ENCODE data around the gene BTAF1. TPM values are rescaled to one million over a fixed set of nuclear protein-coding genes. Genes with fewer than 3 reads are reported as not detected.
"Not testable (repeated sequence)": the region's sequence is repeated elsewhere in the genome, so short reads cannot be mapped to it uniquely, and the experiment has no call there.

Gene BTAF1
- polyA plus RNA-seq, 2 donors: 12.9 to 13.2 TPM

DNA sequence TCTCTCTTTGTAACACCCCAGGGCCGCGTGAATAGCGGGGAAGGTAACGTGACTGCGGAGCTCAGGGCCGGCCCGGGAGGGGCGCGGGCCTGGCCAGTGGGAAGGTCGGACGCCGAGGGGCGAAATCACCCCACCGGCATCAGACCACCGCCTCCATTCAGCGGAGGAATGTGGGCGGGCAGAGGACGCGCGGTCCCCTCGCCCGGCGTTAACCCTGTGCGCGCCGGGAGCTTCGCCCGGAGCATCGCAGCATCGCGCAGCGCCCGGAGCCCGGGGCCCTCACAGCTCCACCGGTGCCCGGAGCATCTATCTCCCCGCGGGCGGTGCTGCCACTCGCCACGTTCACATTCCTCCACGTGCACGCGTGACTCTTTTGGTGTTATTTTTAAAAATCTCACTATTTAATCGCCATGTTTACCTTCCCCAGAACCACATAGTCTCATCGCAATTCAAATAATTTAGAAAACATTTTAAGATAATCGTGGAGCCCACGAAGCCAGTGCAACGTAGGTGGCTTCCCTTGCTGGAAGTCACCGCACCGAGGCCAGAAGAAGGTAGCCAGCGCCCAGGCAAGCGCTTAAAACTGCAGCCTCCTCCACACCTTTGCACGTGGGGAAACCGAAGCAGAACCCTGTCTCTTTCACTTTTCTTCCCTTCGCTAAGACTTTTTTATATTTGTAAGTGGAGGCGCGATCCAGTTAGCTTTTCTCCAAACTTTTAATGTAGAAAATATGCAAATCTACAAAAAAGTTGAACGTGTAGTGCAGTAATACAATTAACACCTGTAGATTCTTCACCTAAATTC lies 36.1 kb upstream of the BTAF1 start:
- peaks cover 0 to 4% of the 10 kb centered on the region in 2 donors for H3K4me1 ChIP-seq (ENCODE audit: control insufficient read depth in 2 of 2, insufficient read depth in 2 of 2, low read length in 1 of 2)
- peak overlapping the region; percentile 50 to 55 for H3K4me3 ChIP-seq (ENCODE audit: low read depth in 1 of 2, low read length in 2 of 2)
- no peak overlapping the region for H3K27ac ChIP-seq (ENCODE audit: low read depth in 2 of 2, low read length in 1 of 2)
- H3K9me3 ChIP-seq (ENCODE audit: control insufficient read depth in 2 of 2, insufficient read depth in 1 of 2, low read depth in 1 of 2, low read length in 1 of 2): no peaks in the 10 kb centered on the region
- H3K27me3 ChIP-seq (ENCODE audit: control insufficient read depth in 1 of 2, insufficient read depth in 2 of 2, low read length in 2 of 2): no peaks in the 10 kb centered on the region
- H3K36me3 ChIP-seq (ENCODE audit: control insufficient read depth in 2 of 2, insufficient read depth in 2 of 2, low read length in 1 of 2): no peaks in the 10 kb centered on the region
- 1% methylated on average over 57 to 59 of the region's 59 CpGs for WGBS, 2 donors

DNA sequence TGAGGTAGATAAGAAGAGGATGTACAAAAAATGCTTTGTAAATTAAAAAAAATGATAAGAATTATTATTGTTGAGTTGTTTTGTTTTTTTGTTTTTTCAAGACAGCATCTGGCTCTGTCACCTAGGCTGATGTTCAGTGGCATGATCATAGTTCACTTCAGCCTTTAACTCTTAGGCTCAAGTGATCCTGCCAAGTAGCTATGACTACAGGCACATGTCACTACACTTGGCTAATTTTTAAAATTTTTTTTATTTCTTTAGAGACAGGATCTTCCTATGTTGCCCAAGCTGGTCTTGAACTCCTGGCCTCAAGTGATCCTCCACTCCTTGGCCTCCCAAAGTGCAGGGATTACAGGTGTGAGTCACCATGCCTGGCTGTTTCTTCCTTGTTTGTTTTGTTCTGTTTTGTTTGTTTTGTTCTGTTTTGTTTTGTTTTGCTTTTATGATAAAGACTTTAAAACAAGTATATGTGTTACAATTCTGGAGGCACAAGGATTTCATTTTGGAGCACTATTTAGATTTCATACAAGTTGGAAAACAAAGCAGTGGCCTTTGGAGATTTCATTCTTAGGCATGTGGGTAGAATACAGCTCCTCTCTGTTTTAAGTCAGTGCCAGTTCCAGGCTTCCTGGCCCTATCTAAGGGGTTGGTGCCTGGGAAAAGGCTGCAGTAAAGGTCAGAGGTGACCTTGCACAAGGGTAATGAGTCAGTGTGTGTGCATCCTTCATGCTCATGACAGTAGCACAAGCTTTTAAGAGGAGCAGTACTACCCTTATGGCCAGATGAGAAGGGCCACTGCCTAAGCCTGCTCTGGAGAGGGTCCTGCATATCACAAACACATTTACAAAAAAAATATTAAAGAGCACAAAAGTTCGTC lies 32.2 kb upstream of the BTAF1 start:
- Histone ChIP-seq H3K27ac (ENCODE audit: low read depth in 2 of 2, low read length in 1 of 2) (no peak overlapping the region), H3K36me3 (ENCODE audit: control insufficient read depth in 2 of 2, insufficient read depth in 2 of 2, low read length in 1 of 2) (no peaks in the 10 kb centered on the region), H3K9me3 (ENCODE audit: control insufficient read depth in 2 of 2, insufficient read depth in 1 of 2, low read depth in 1 of 2, low read length in 1 of 2) (no peaks in the 10 kb centered on the region), H3K4me1 (ENCODE audit: control insufficient read depth in 2 of 2, insufficient read depth in 2 of 2, low read length in 1 of 2) (peaks cover 0 to 4% of the 10 kb centered on the region in 2 donors), H3K4me3 (ENCODE audit: low read depth in 1 of 2, low read length in 2 of 2) (no peak overlapping the region), H3K27me3 (ENCODE audit: control insufficient read depth in 1 of 2, insufficient read depth in 2 of 2, low read length in 2 of 2) (no peaks in the 10 kb centered on the region)
- WGBS, 2 donors: 84 to 87% methylated on average over 1 of the region's 1 CpG

DNA sequence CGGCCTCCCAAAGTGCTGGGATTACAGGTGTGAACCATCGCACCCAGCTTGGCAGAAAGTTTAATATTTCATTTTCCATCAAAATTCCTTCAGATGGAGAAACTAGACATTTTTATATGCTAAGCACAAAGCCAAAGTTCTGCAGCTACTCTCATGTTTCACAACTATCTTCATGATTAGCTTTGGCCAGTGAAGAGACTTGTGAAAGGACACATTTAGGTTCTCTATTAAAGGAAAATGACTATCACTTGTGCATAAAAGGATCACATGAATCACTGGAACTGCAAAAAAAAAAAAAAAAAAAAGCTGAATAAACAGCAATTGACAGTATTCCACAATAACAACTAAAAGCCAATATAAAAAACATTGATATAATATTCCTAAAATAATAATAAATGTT lies 30.5 kb upstream of the BTAF1 start:
- no peak overlapping the region for H3K4me3 ChIP-seq (ENCODE audit: low read depth in 1 of 2, low read length in 2 of 2)
- H3K27me3 ChIP-seq (ENCODE audit: control insufficient read depth in 1 of 2, insufficient read depth in 2 of 2, low read length in 2 of 2): no peaks in the 10 kb centered on the region

DNA sequence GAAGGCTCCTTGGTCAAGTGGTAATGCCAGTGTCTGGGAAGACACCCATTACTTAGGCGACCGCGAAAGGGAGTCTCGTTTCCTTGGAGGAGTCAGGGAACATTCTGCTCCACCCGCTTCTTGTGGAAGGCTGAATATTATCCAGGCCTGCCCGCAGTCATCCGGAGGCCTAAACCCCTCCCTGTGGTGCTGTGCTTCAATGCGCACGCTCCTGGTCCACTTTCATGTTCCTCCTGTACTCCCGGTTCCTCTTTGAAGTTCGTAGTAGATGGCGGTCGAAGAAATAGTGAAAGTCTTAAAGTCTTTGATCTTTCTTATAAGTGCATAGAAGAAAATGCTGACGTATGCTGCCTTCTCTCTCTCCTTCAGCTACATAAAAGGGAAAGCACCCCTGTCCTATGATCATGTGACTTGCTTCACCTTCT lies 29.3 kb upstream of the BTAF1 start:
- not testable (repeated sequence) for H3K9me3 ChIP-seq (ENCODE audit: control insufficient read depth in 2 of 2, insufficient read depth in 1 of 2, low read depth in 1 of 2, low read length in 1 of 2); H3K4me3 ChIP-seq (ENCODE audit: low read depth in 1 of 2, low read length in 2 of 2); H3K27ac ChIP-seq (ENCODE audit: low read depth in 2 of 2, low read length in 1 of 2); H3K27me3 ChIP-seq (ENCODE audit: control insufficient read depth in 1 of 2, insufficient read depth in 2 of 2, low read length in 2 of 2); H3K36me3 ChIP-seq (ENCODE audit: control insufficient read depth in 2 of 2, insufficient read depth in 2 of 2, low read length in 1 of 2); H3K4me1 ChIP-seq (ENCODE audit: control insufficient read depth in 2 of 2, insufficient read depth in 2 of 2, low read length in 1 of 2)
- WGBS, 2 donors: 87% methylated on average over 14 of the region's 14 CpGs

More for the DNA sequence above, 30.5 kb upstream of the BTAF1 start:
- no peaks in the 10 kb centered on the region for H3K9me3 ChIP-seq (ENCODE audit: control insufficient read depth in 2 of 2, insufficient read depth in 1 of 2, low read depth in 1 of 2, low read length in 1 of 2)
- H3K27ac ChIP-seq (ENCODE audit: low read depth in 2 of 2, low read length in 1 of 2): no peak overlapping the region
- WGBS, 2 donors: 94 to 99% methylated on average over 2 of the region's 2 CpGs
- H3K4me1 ChIP-seq (ENCODE audit: control insufficient read depth in 2 of 2, insufficient read depth in 2 of 2, low read length in 1 of 2): no peaks in the 10 kb centered on the region
- no peaks in the 10 kb centered on the region for H3K36me3 ChIP-seq (ENCODE audit: control insufficient read depth in 2 of 2, insufficient read depth in 2 of 2, low read length in 1 of 2)

DNA sequence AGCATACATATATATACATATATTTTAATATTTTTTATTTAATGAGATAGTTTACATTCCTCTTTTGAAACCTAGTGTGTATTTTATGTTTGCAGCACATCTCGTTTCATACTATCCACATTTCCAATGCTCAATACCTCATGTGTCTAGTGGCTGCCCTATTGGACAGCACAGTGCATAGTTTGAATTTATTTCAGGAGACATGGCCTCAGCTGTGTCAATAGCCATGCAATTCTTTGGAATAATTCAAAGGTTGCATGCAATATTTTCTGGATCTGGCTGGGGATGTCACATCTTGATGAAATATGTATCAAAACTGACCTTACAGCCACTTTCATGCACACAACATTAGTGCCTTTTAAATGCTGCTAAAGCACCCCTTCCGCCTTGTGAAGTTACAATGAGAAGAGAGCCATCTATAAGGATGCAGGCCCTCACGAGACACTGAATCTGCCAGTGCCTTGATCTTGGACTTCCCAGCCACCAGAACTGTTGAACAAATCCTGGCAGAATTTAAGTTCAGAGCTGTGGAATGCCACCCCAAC lies 27.3 kb upstream of the BTAF1 start:
- 92 to 94% methylated on average over 3 of the region's 3 CpGs for WGBS, 2 donors
- Histone ChIP-seq H3K4me3 (ENCODE audit: low read depth in 1 of 2, low read length in 2 of 2) (no peak overlapping the region), H3K27me3 (ENCODE audit: control insufficient read depth in 1 of 2, insufficient read depth in 2 of 2, low read length in 2 of 2) (no peaks in the 10 kb centered on the region), H3K36me3 (ENCODE audit: control insufficient read depth in 2 of 2, insufficient read depth in 2 of 2, low read length in 1 of 2) (no peaks in the 10 kb centered on the region), H3K27ac (ENCODE audit: low read depth in 2 of 2, low read length in 1 of 2) (no peak overlapping the region), H3K9me3 (ENCODE audit: control insufficient read depth in 2 of 2, insufficient read depth in 1 of 2, low read depth in 1 of 2, low read length in 1 of 2) (no peaks in the 10 kb centered on the region), H3K4me1 (ENCODE audit: control insufficient read depth in 2 of 2, insufficient read depth in 2 of 2, low read length in 1 of 2) (no peaks in the 10 kb centered on the region)

DNA sequence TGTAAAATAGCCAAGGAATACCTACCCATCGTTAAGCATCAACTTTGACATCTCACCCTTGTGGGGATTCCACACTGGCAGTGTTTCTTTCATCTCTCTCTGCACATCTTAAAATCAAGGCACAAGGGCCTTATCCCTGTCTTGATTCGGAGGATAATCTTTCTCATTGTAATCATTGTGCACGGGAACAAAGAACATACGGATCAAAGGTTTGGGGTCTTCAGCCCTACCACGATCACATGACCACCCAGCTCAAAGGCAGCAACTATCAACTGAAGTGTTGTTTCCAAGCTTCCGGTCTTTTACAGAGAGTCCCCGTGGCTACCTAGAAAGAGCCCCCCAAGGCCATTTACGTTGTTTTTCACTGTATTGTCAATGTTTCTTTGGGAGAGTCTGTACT lies 26.1 kb upstream of the BTAF1 start:
- WGBS, 2 donors: 66 to 68% methylated on average over 8 of the region's 8 CpGs
- no peak overlapping the region for H3K27ac ChIP-seq (ENCODE audit: low read depth in 2 of 2, low read length in 1 of 2)
- H3K36me3 ChIP-seq (ENCODE audit: control insufficient read depth in 2 of 2, insufficient read depth in 2 of 2, low read length in 1 of 2): no peaks in the 10 kb centered on the region
- H3K27me3 ChIP-seq (ENCODE audit: control insufficient read depth in 1 of 2, insufficient read depth in 2 of 2, low read length in 2 of 2): no peaks in the 10 kb centered on the region
- H3K9me3 ChIP-seq (ENCODE audit: control insufficient read depth in 2 of 2, insufficient read depth in 1 of 2, low read depth in 1 of 2, low read length in 1 of 2): no peaks in the 10 kb centered on the region
- no peak overlapping the region for H3K4me3 ChIP-seq (ENCODE audit: low read depth in 1 of 2, low read length in 2 of 2)
- no peaks in the 10 kb centered on the region for H3K4me1 ChIP-seq (ENCODE audit: control insufficient read depth in 2 of 2, insufficient read depth in 2 of 2, low read length in 1 of 2)

DNA sequence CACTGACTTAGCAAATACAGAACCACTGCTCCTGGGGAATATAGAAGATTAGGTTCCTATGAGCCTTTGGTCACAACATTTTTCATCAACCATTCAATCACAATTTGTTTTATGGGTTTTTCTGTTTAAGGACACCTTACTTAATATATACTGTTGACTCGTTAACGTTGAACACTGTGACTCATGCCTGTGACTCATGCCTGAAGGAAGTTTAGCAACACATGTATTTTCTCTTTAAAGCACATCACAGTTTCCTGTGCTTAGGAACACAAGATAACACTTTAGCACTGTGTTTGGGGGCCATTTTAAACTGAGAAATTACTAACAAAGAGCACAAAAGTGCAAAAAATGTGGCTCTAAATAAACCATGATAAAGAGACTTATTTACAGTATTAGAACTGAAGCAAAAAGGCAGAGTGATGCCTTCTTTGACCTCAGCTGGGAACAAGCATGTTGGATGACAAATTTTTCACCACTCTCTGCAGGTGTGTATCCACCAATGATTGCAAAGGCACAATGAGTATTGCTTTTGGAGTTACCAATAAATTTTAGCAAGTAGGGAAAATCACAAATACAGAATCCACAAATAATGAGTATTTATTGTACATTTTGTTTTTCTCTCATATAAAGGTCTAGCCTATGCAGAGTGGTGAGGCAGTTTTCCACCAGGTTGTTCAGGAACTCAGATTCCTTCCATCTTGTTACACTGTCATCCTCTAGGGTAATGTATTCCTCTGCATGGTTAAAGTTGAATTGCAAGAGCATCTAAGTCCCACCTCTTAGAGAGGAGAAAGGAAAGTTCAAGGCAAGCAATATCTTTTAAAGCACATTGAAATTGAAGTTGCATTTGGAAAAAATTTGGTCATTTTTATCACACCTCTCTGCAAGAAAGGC lies 21.5 kb upstream of the BTAF1 start:
- WGBS, 2 donors: 5 to 12% methylated on average over 2 of the region's 2 CpGs
- Histone ChIP-seq H3K27me3 (ENCODE audit: control insufficient read depth in 1 of 2, insufficient read depth in 2 of 2, low read length in 2 of 2) (no peaks in the 10 kb centered on the region), H3K4me3 (ENCODE audit: low read depth in 1 of 2, low read length in 2 of 2) (no peak overlapping the region), H3K9me3 (ENCODE audit: control insufficient read depth in 2 of 2, insufficient read depth in 1 of 2, low read depth in 1 of 2, low read length in 1 of 2) (no peaks in the 10 kb centered on the region), H3K36me3 (ENCODE audit: control insufficient read depth in 2 of 2, insufficient read depth in 2 of 2, low read length in 1 of 2) (no peaks in the 10 kb centered on the region), H3K27ac (ENCODE audit: low read depth in 2 of 2, low read length in 1 of 2) (no peak overlapping the region), H3K4me1 (ENCODE audit: control insufficient read depth in 2 of 2, insufficient read depth in 2 of 2, low read length in 1 of 2) (no peaks in the 10 kb centered on the region)

DNA sequence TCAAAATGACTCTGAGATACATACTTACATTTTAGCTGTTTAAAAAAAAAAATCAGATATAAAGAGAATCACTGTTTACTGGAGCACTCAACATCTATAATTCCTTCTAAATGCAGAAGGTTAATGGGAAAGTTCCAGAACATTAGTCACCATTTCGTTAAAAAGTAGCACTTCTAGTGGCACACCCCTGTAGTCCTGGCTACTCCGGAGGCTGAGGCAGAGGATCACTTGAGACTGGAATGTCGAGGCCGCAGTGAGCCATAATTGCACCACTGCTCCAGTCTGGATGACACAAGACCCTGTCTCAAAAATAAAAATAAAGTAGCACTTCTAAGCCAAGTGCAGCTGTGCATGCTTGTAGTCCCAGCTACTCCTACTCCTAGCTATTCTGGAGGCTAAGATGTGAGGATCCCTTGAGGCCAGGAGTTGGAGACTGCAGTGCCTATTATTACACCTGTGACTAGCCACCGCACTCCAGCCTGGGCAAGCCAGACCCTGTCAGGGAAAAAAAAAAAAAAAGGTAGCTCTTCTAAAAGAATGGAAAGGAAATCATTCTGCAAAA lies 16.5 kb upstream of the BTAF1 start:
- 74 to 83% methylated on average over 5 of the region's 5 CpGs for WGBS, 2 donors
- Histone ChIP-seq H3K27me3 (ENCODE audit: control insufficient read depth in 1 of 2, insufficient read depth in 2 of 2, low read length in 2 of 2) (no peaks in the 10 kb centered on the region), H3K9me3 (ENCODE audit: control insufficient read depth in 2 of 2, insufficient read depth in 1 of 2, low read depth in 1 of 2, low read length in 1 of 2) (no peaks in the 10 kb centered on the region), H3K36me3 (ENCODE audit: control insufficient read depth in 2 of 2, insufficient read depth in 2 of 2, low read length in 1 of 2) (no peaks in the 10 kb centered on the region), H3K4me3 (ENCODE audit: low read depth in 1 of 2, low read length in 2 of 2) (no peak overlapping the region), H3K27ac (ENCODE audit: low read depth in 2 of 2, low read length in 1 of 2) (peak overlapping the region in 1 of 2 donors; percentile 1), H3K4me1 (ENCODE audit: control insufficient read depth in 2 of 2, insufficient read depth in 2 of 2, low read length in 1 of 2) (no peaks in the 10 kb centered on the region)

DNA sequence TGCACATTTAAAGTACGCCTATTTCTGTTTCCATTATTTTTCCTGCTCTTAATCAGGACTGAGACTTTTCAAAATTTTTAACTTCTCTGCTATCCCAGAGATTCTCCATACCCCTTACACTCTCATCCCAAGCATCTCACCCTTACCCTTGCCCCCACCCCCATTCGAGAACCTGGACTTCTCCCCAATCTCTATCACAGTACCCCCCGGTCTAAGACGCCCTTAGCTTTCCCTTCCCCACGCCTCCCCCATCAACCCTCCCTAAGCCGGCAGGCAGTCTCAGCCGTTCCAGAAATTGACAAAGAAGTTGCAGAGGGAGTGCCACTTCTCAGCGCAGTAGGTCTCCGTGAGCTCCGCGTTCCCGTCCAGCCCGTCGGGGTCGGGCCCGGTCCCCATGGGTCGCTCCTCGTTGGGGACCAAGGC lies 15.6 kb upstream of the BTAF1 start:
- 3 to 4% methylated on average over 18 of the region's 18 CpGs for WGBS, 2 donors
- Histone ChIP-seq H3K4me1 (ENCODE audit: control insufficient read depth in 2 of 2, insufficient read depth in 2 of 2, low read length in 1 of 2) (no peaks in the 10 kb centered on the region), H3K4me3 (ENCODE audit: low read depth in 1 of 2, low read length in 2 of 2) (peak overlapping the region; percentile 67 to 79), H3K27ac (ENCODE audit: low read depth in 2 of 2, low read length in 1 of 2) (peak overlapping the region in 1 of 2 donors; percentile 26), H3K27me3 (ENCODE audit: control insufficient read depth in 1 of 2, insufficient read depth in 2 of 2, low read length in 2 of 2) (no peaks in the 10 kb centered on the region), H3K36me3 (ENCODE audit: control insufficient read depth in 2 of 2, insufficient read depth in 2 of 2, low read length in 1 of 2) (no peaks in the 10 kb centered on the region), H3K9me3 (ENCODE audit: control insufficient read depth in 2 of 2, insufficient read depth in 1 of 2, low read depth in 1 of 2, low read length in 1 of 2) (no peaks in the 10 kb centered on the region)

Data from esophagus (tissue), 2 donors.